OCI-LY1 (cell line): ENCODE data around the gene VCL.

Experiments used
- CTCF ChIP-seq: fragments of 200-600 bp; sonication (generic), shearing (Covaris generic); IDR thresholded peaks from 2 replicates; pipeline ENCODE4 v1.5.1; 2017; ENCODE audit warnings: mild to moderate bottlenecking, antibody characterized with exemption, low read length, moderate library complexity, mixed read lengths
- EZH2 ChIP-seq: fragments of 200-600 bp; sonication (generic), shearing (Covaris generic); IDR thresholded peaks from 2 replicates; pipeline ENCODE4 v1.8.0; 2017; ENCODE audit warnings: borderline replicate concordance, mixed run types, mild to moderate bottlenecking, antibody characterized with exemption, low read length, moderate library complexity, mixed read lengths

GRCh38 chr10:74027702-74028101, 29.8 kb downstream of the VCL start:
- no peak for TF ChIP-seq CTCF
- TF ChIP-seq EZH2: no peak
